ENCODE results near the gene NPC1L1.
"Not testable (repeated sequence)": the region's sequence is repeated elsewhere in the genome, so short reads cannot be mapped to it uniquely, and the experiment has no call there.

Gene NPC1L1

GRCh38 chr7:44564606-44565005 lies 23.5 kb upstream of the NPC1L1 start:
- DNase-seq: no peak

GRCh38 chr7:44563171-44563679 lies 22.1 kb upstream of the NPC1L1 start:
- no peak for DNase-seq

GRCh38 chr7:44562622-44562962 lies 21.5 kb upstream of the NPC1L1 start:
- DNase-seq: not testable (repeated sequence)

- DNase-seq: no peak
Observed at GRCh38 chr7:44561962-44562621, 21.0 kb upstream of the NPC1L1 start.

GRCh38 chr7:44561481-44561880 lies 20.4 kb upstream of the NPC1L1 start:
- DNase-seq: no peak

GRCh38 chr7:44559485-44559884 lies 18.4 kb upstream of the NPC1L1 start:
- DNase-seq: no peak

GRCh38 chr7:44557485-44557884 lies 16.4 kb upstream of the NPC1L1 start:
- no peak for DNase-seq

GRCh38 chr7:44555350-44555749 lies 14.2 kb upstream of the NPC1L1 start:
- no peak for DNase-seq

GRCh38 chr7:44552473-44553005 lies 11.4 kb upstream of the NPC1L1 start:
- not testable (repeated sequence) for DNase-seq

GRCh38 chr7:44549457-44549856 lies 8.3 kb upstream of the NPC1L1 start:
- DNase-seq: no peak

- DNase-seq: no peak
Observed at GRCh38 chr7:44548893-44549292, 7.8 kb upstream of the NPC1L1 start.

GRCh38 chr7:44547536-44548231 lies 6.6 kb upstream of the NPC1L1 start:
- DNase-seq: no peak

GRCh38 chr7:44541876-44542610 lies 913 bp upstream of the NPC1L1 start:
- DNase-seq: no peak

GRCh38 chr7:44540592-44541027 lies 520 bp downstream of the NPC1L1 start:
- DNase-seq: no peak

- DNase-seq: no peak
Observed at GRCh38 chr7:44539669-44540506, 1.2 kb downstream of the NPC1L1 start.

GRCh38 chr7:44538798-44539668 lies 2.1 kb downstream of the NPC1L1 start:
- no peak for DNase-seq

- DNase-seq: no peak
Observed at GRCh38 chr7:44538093-44538797, 2.9 kb downstream of the NPC1L1 start.

GRCh38 chr7:44537442-44537841 lies 3.7 kb downstream of the NPC1L1 start:
- DNase-seq: no peak

- no peak for DNase-seq
Observed at GRCh38 chr7:44536090-44536489, 5.0 kb downstream of the NPC1L1 start.

GRCh38 chr7:44535348-44536064 lies 5.6 kb downstream of the NPC1L1 start:
- no peak for DNase-seq

Measured in midbrain (tissue), 1 donor.